Mammary epithelial cell (primary cell): ENCODE data around the gene NUP93.

ENCODE experiments used
- EZH2 ChIP-seq: IDR thresholded peaks from 2 replicates; pipeline ENCODE4 v1.6.1; 2012; ENCODE audit warnings: low read length, inconsistent platforms, borderline replicate concordance
- TF ChIP-seq, protein P1 (sequence below), 2 donors: IDR thresholded peaks in 1 of 2; conservative IDR thresholded peaks in 1 of 2; 2 replicates each; pipeline ENCODE4 v1.5.1; 2011 to 2012; ENCODE audit warnings: inconsistent platforms in 2 of 2, low read length in 2 of 2, mild to moderate bottlenecking in 2 of 2, control low read depth in 1 of 2, low read depth in 1 of 2; ENCODE audit not compliant: insufficient read depth in 1 of 2; ENCODE audit errors: extremely low read depth in 1 of 2

GRCh38 chr16:56880685-56881084, 150.8 kb downstream of the NUP93 start:
- TF ChIP-seq, protein P1, sequence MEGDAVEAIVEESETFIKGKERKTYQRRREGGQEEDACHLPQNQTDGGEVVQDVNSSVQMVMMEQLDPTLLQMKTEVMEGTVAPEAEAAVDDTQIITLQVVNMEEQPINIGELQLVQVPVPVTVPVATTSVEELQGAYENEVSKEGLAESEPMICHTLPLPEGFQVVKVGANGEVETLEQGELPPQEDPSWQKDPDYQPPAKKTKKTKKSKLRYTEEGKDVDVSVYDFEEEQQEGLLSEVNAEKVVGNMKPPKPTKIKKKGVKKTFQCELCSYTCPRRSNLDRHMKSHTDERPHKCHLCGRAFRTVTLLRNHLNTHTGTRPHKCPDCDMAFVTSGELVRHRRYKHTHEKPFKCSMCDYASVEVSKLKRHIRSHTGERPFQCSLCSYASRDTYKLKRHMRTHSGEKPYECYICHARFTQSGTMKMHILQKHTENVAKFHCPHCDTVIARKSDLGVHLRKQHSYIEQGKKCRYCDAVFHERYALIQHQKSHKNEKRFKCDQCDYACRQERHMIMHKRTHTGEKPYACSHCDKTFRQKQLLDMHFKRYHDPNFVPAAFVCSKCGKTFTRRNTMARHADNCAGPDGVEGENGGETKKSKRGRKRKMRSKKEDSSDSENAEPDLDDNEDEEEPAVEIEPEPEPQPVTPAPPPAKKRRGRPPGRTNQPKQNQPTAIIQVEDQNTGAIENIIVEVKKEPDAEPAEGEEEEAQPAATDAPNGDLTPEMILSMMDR (conservative IDR thresholded peaks at IDR 0.05 in 1 of 2, IDR thresholded peaks at IDR 0.05 in 1 of 2; ENCODE audit: extremely low read depth in 1 of 2, insufficient read depth in 1 of 2, low read depth in 1 of 2, low read length in 2 of 2): no peak
- no peak for TF ChIP-seq EZH2
